Ovary (tissue), 3 donors: ENCODE measurements around the gene TMC8.

Experiments used
- CTCF ChIP-seq, 3 donors: fragments of 450-650 bp in 2 of 3; fragments of 200-600 bp in 1 of 3; IDR thresholded peaks; one replicate each; pipeline versions ENCODE4 v1.5.1 to v1.8.0; 2016 to 2022; ENCODE audit warnings: antibody characterized with exemption in 3 of 3, mild to moderate bottlenecking in 1 of 3
- POLR2A ChIP-seq: fragments of 450-650 bp; IDR thresholded peaks from one replicate; pipeline ENCODE4 v1.6.1; 2017; ENCODE audit warnings: antibody characterized with exemption, mild to moderate bottlenecking, moderate library complexity
- donor health status: DM: no; HTN: no; CAD: no.

DNA sequence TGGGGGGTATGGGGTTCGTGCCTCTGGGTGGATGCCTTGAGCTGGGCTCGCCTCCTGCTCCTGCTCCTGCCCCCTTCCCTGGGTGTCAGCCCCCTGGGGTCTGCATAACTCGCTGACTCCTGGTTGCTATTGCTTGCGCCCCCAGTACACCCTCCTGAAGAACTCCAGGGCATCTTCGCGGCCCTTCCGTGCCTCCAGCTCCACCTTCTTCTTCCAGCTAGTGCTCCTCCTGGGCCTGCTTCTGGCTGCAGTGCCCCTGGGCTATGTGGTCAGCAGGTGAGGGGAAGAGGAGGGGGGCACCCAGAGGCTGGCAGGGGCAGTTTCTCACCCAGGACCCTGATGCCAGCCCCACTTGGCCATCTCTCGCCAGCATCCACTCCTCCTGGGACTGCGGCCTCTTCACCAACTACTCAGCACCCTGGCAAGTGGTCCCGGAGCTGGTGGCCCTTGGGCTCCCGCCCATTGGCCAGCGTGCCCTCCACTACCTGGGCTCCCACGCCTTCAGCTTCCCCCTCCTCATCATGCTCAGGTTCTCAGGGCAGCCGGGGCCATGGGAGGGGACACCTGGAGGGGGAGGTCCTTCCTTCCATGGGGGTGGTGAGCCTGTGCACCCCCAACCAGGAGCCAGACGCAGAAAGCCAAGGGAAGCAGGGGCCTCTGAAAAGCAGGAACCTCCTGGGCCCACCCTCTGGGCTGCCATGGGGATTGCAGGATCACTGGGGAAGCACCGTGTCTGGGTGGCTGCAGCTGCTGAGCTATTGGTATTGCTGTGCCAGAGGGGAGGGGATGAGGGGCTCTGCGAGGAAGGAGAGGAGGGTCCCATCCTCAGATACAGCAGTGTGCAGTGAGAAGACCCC lies 7.9 kb downstream of the TMC8 start:
- TF ChIP-seq CTCF (IDR thresholded peaks at IDR 0.05) (no peak), POLR2A (no peak)
